Uterus (tissue), 4 donors: ENCODE data around the gene CDCP2. TPM values are rescaled to one million over a fixed set of nuclear protein-coding genes. Genes with fewer than 3 reads are reported as not detected.
"Not testable (repeated sequence)": the region's sequence is repeated elsewhere in the genome, so short reads cannot be mapped to it uniquely, and the experiment has no call there.

ENCODE experiments used
- DNase-seq, 2 donors: peaks; one replicate each; pipeline ENCODE4 v3.0.0-alpha.2; 2019 to 2020
- H3K27ac ChIP-seq, 2 donors: fragments of 200-600 bp; sonication (generic); 1 replicate in 1 of 2; 2 replicates in 1 of 2; pipeline ENCODE4 v1.5.1; 2016 to 2018
- H3K27me3 ChIP-seq, 2 donors: fragments of 200-600 bp; sonication (generic); one replicate each; pipeline ENCODE4 v1.5.1; 2018 to 2019; ENCODE audit warnings: control low read depth in 1 of 2
- H3K36me3 ChIP-seq, 2 donors: fragments of 200-600 bp; sonication (generic); one replicate each; pipeline ENCODE4 v1.5.1; 2019; ENCODE audit warnings: control low read depth in 1 of 2
- H3K4me1 ChIP-seq, 2 donors: fragments of 200-600 bp; sonication (generic); one replicate each; pipeline ENCODE4 v1.5.1; 2018 to 2019; ENCODE audit warnings: control low read depth in 1 of 2
- H3K4me3 ChIP-seq, 2 donors: fragments of 200-600 bp; sonication (generic); 1 replicate in 1 of 2; 2 replicates in 1 of 2; pipeline ENCODE4 v1.5.1; 2018 to 2019; ENCODE audit warnings: mild to moderate bottlenecking in 1 of 2
- H3K9me3 ChIP-seq, 2 donors: fragments of 200-600 bp; sonication (generic); one replicate each; pipeline ENCODE4 v1.5.1; 2019; ENCODE audit warnings: control low read depth in 1 of 2
- POLR2A ChIP-seq, 2 donors: fragments of 450-650 bp; IDR thresholded peaks; one replicate each; pipeline ENCODE4 v1.6.1; 2016; ENCODE audit warnings: antibody characterized with exemption in 2 of 2, mild to moderate bottlenecking in 1 of 2, moderate library complexity in 1 of 2
- intact Hi-C: fragments of 100-400 bp; cut with DNase I; formaldehyde crosslinking; loops from one replicate; pipeline ENCODE4 v1.15.1; 2023; ENCODE audit warnings: low total_unique reads
- total RNA-seq, 4 donors: library from RNA; depleted of rRNA in 3 of 4; stranded (reverse); fragments of >200 nt in 3 of 4; gene quantifications; one replicate each; pipeline versions ENCODE4 v1.1.0 to v1.2.4, GENCODE V29; 2014 to 2023
- TF ChIP-seq, protein P1 (sequence below), 4 experiments: fragments of 200-600 bp in 2 of 4; fragments of 450-650 bp in 2 of 4; sonication (generic) in 2 of 4; IDR thresholded peaks; one replicate each; pipeline ENCODE4 v1.5.1; 2016 to 2019; ENCODE audit warnings: antibody characterized with exemption in 4 of 4, mild to moderate bottlenecking in 2 of 4, moderate library complexity in 1 of 4
- donor health status: DM: yes; HTN: yes; CAD: no.

The CDCP2 gene
- total RNA-seq, 4 donors from 2014 or later, result 0.18 to 0.28 TPM; not detected in 2

DNA sequence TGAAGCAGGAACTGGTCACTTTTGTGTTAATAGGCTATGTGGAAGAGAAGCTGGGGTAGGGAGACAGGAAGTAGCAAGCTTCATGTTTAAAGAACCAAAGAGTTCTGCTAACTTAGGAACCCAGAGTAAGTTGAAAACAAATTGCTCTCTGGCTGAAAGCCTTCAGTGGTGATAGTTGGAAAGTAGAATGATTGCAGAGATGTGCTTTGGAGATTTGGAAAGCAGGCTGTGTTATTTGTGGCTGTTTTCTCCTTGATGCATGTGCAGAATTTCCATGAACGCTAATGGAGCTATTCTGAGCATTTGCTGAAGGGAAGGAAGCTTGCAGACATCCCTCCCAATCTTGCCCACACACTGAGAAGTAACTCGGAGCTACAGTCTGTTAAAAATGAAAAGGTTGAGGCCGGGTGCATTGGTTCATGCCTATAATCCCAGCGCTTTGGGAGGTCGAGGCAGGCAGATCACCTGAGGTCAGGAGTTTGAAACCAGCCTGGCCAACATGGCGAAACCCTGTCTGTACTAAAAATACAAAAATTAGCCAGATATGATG, 53.7 kb downstream of the CDCP2 start:
- no peaks in the 10 kb centered on the region for H3K27me3 ChIP-seq
- no peak for DNase-seq
- H3K27ac ChIP-seq, result no peak overlapping the region
- no peaks in the 10 kb centered on the region for H3K4me1 ChIP-seq
- intact Hi-C loops, result no loop called here
- no peaks in the 10 kb centered on the region for H3K9me3 ChIP-seq
- no peaks in the 10 kb centered on the region for H3K36me3 ChIP-seq
- H3K4me3 ChIP-seq, result no peak overlapping the region
- TF ChIP-seq, protein P1, sequence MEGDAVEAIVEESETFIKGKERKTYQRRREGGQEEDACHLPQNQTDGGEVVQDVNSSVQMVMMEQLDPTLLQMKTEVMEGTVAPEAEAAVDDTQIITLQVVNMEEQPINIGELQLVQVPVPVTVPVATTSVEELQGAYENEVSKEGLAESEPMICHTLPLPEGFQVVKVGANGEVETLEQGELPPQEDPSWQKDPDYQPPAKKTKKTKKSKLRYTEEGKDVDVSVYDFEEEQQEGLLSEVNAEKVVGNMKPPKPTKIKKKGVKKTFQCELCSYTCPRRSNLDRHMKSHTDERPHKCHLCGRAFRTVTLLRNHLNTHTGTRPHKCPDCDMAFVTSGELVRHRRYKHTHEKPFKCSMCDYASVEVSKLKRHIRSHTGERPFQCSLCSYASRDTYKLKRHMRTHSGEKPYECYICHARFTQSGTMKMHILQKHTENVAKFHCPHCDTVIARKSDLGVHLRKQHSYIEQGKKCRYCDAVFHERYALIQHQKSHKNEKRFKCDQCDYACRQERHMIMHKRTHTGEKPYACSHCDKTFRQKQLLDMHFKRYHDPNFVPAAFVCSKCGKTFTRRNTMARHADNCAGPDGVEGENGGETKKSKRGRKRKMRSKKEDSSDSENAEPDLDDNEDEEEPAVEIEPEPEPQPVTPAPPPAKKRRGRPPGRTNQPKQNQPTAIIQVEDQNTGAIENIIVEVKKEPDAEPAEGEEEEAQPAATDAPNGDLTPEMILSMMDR (IDR thresholded peaks at IDR 0.05), result no peak
- TF ChIP-seq POLR2A (IDR thresholded peaks at IDR 0.05), result no peak

- Histone ChIP-seq H3K4me1 (no peaks in the 10 kb centered on the region), H3K36me3 (no peaks in the 10 kb centered on the region), H3K27ac (no peak overlapping the region), H3K27me3 (no peaks in the 10 kb centered on the region), H3K9me3 (no peaks in the 10 kb centered on the region), H3K4me3 (no peak overlapping the region)
- TF ChIP-seq, protein P1 (IDR thresholded peaks at IDR 0.05), result no peak
- TF ChIP-seq POLR2A (IDR thresholded peaks at IDR 0.05), result no peak
- intact Hi-C loops, result no loop called here
- DNase-seq, result no peak
Measured at GRCh38 chr1:54096877-54097240, 55.9 kb downstream of the CDCP2 start.

DNA sequence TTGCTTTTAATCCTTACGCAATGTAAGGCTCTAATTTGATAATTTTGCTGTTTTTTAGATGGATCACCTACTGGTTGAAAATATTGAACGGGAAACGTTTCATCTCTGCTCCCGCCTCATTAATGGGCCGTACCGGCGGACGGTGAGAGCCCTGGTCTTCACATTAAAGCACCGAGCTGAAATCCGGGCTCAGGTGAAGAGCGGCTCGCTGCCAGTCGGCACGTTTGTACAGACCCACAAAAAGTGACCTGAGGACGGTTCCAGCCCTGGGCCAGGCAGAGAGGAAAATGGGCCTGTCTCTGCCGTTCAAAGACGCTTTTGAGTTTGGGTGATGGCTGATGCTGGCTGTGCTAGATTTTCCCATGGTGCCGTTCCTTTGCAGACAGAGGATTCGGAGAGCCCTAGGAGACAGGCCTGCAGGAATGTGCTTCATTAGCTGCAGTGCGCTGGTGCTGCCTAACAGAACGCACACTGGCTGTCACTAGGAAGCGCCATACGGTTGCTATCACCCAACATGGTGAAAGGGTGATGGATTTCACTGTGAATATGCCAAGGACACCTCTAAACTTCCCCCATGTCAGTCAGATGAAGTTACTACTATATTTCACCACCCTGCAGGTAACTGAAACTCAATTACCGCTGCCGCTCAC, 56.4 kb downstream of the CDCP2 start:
- Histone ChIP-seq H3K9me3 (no peaks in the 10 kb centered on the region), H3K27ac (peak overlapping the region in 1 of 2 donors; percentile 32), H3K36me3 (no peaks in the 10 kb centered on the region), H3K4me3 (no peak overlapping the region), H3K27me3 (no peaks in the 10 kb centered on the region), H3K4me1 (no peaks in the 10 kb centered on the region)
- no peak for DNase-seq
- intact Hi-C loops, result no loop called here
- TF ChIP-seq, protein P1 (IDR thresholded peaks at IDR 0.05), result no peak
- no peak for TF ChIP-seq POLR2A (IDR thresholded peaks at IDR 0.05)

GRCh38 chr1:54095546-54096226, 57.1 kb downstream of the CDCP2 start:
- intact Hi-C loops, result no loop called here
- Histone ChIP-seq H3K27me3 (no peaks in the 10 kb centered on the region), H3K4me1 (no peaks in the 10 kb centered on the region), H3K9me3 (no peaks in the 10 kb centered on the region), H3K36me3 (no peaks in the 10 kb centered on the region), H3K4me3 (no peak overlapping the region), H3K27ac (peak overlapping the region; percentile 38 to 41)
- DNase-seq, result peak in 1 of 2 donors; percentile 39
- TF ChIP-seq POLR2A (IDR thresholded peaks at IDR 0.05), result no peak
- TF ChIP-seq, protein P1 (IDR thresholded peaks at IDR 0.05), result no peak

DNA sequence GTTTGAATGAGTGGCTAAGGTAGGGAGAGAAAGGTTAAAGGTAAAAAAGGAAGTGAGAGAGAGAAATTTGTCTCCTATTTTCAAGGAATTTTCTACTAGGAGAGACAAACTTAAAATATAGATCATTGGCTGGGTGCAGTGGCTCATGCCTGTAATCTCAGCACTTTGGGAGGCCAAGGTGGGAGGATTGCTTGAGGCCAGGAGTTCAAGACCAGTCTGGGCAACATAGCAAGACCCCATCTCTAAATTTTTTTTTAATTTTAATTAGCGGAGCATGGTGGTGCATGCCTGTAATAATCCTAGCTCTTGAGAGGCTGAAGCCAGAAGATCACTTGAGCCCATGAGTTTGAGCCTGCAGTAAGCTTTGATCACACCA, 58.1 kb downstream of the CDCP2 start:
- H3K36me3 ChIP-seq, H3K4me3 ChIP-seq, H3K27me3 ChIP-seq, DNase-seq, intact Hi-C loops, H3K9me3 ChIP-seq, H3K27ac ChIP-seq, H3K4me1 ChIP-seq: not testable (repeated sequence)
